ENCODE data around the gene CITED1. TPM values are rescaled to one million over a fixed set of nuclear protein-coding genes. Genes with fewer than 3 reads are reported as not detected.

CITED1 gene
- total and polyA plus RNA-seq, 2 of the 13 experiments (the other 11 are each of a cell fraction or from before 2014, with no cell fraction given) = 0.09 TPM; not detected in 1

- Histone ChIP-seq H3K27me3 (ENCODE audit: control insufficient read depth in 1 of 2, insufficient read depth in 2 of 2, low read length in 2 of 2) (peaks cover 0 to 2% of the 10 kb centered on the region in 2 experiments; a peak in 2 of 5 replicates), H3K9me3 (ENCODE audit: low read length) (no peaks in the 10 kb centered on the region), H3K79me2 (ENCODE audit: insufficient read depth, low read length) (no peaks in the 10 kb centered on the region), H4K20me1 (ENCODE audit: insufficient read depth, low read length) (no peaks in the 10 kb centered on the region), H3K4me1 (ENCODE audit: insufficient read depth, low read length) (no peaks in the 10 kb centered on the region), H3K4me2 (ENCODE audit: low read depth, low read length) (no peak overlapping the region), H3K36me3 (replicated peaks in 1 of 2; ENCODE audit: control insufficient read depth in 1 of 2, insufficient read depth in 2 of 2, low read length in 2 of 2) (no peaks in the 10 kb centered on the region), H3K9ac (ENCODE audit: insufficient read depth, low read depth, low read length) (no peak overlapping the region), H2AFZ (ENCODE audit: low read length) (no peak overlapping the region), H3K27ac (ENCODE audit: extremely low read length, insufficient read depth, low read length) (no peak overlapping the region), H3K4me3 (replicated peaks in 1 of 3; ENCODE audit: insufficient read depth in 1 of 3, low read depth in 2 of 3, low read length in 3 of 3) (no peak overlapping the region)
- TF ChIP-seq ONECUT2 (CRISPR knock-in tag; IDR thresholded peaks at IDR 0.05) (no peak), MNT (IDR thresholded peaks at IDR 0.05) (peak; percentile 54)
- CTCF ChIA-PET (ENCODE audit: low intra/inter-chr PET ratio, low total read pairs) = no interaction called here
- intact Hi-C loops (cut with micrococcal nuclease; ENCODE audit: unreplicated experiment) (no loop called here), in situ Hi-C loops (cut with HindIII; ENCODE audit: extremely low pct_ligation_motif_present, low pct_unique_long_range_greater_than_20kb) (loop anchor here (25.0 kb wide), 1 partner anchor 417 kb away; the partner anchor contains the start of gene PHKA1)
- no CpG with 5 or more reads among the region's 5 CpGs for WGBS (ENCODE audit: low lambda C conversion rate)
- no peak for DNase-seq (ENCODE audit: low spot score)
- POLR2A ChIA-PET = no interaction called here
- no TSS peak for BruUV-seq (replicated peaks)
- ATAC-seq = no peak
- no peak for FAIRE-seq
Measured at GRCh38 chrX:72295745-72296144, 10.0 kb downstream of the CITED1 start.

DNA sequence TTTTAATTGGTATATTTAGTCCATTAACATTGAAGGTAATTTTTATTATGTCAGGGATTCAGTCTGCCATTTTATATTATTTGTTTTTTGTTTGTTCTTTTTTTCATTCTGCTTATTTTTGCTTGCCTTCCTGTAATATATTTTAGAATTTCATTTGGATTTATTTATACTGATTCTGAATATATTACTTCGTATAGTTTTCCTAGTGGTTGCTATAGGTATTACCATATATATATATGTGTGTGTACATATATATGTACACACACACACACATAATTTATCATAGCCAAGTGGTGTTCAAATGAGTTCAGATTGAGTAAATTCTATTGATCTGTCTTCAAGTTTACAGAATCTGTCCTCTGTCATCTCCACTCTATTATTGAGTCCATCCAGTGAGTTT lies 11.2 kb downstream of the CITED1 start:
- 7% methylated on average over 1 of the region's 1 CpG for WGBS (ENCODE audit: low lambda C conversion rate)
- no TSS peak for BruUV-seq (replicated peaks)
- TF ChIP-seq MYNN (CRISPR knock-in tag; IDR thresholded peaks at IDR 0.05; ENCODE audit: low read depth) = no peak
- TF ChIP-seq PAF1 (CRISPR knock-in tag; IDR thresholded peaks at IDR 0.05) = no peak
- no peak for TF ChIP-seq ZNF674 (CRISPR knock-in tag; IDR thresholded peaks at IDR 0.05; ENCODE audit: low read depth)
- no peak for TF ChIP-seq TARDBP (CRISPR knock-in tag; IDR thresholded peaks at IDR 0.05)
- TF ChIP-seq ZHX2 (IDR thresholded peaks at IDR 0.05; ENCODE audit: low read depth) = no peak
- TF ChIP-seq ZHX2 (CRISPR knock-in tag; IDR thresholded peaks at IDR 0.05; ENCODE audit: borderline replicate concordance) = no peak
- TF ChIP-seq ZNF549 (CRISPR knock-in tag; IDR thresholded peaks at IDR 0.05) = no peak

More for the DNA sequence above, 11.2 kb downstream of the CITED1 start:
- ChIA-PET CTCF (ENCODE audit: low intra/inter-chr PET ratio, low total read pairs) (no interaction called here), POLR2A (no interaction called here)
- Histone ChIP-seq H3K9ac (ENCODE audit: insufficient read depth, low read depth, low read length) (no peak overlapping the region), H3K27ac (ENCODE audit: extremely low read length, insufficient read depth, low read length) (no peak overlapping the region), H3K79me2 (ENCODE audit: insufficient read depth, low read length) (no peaks in the 10 kb centered on the region), H3K4me1 (ENCODE audit: insufficient read depth, low read length) (no peaks in the 10 kb centered on the region), H4K20me1 (ENCODE audit: insufficient read depth, low read length) (no peaks in the 10 kb centered on the region), H3K4me3 (replicated peaks in 1 of 3; ENCODE audit: insufficient read depth in 1 of 3, low read depth in 2 of 3, low read length in 3 of 3) (no peak overlapping the region), H3K4me2 (ENCODE audit: low read depth, low read length) (no peak overlapping the region), H2AFZ (ENCODE audit: low read length) (no peak overlapping the region), H3K27me3 (ENCODE audit: control insufficient read depth in 1 of 2, insufficient read depth in 2 of 2, low read length in 2 of 2) (no peaks in the 10 kb centered on the region; a peak in 2 of 5 replicates), H3K9me3 (ENCODE audit: low read length) (no peaks in the 10 kb centered on the region), H3K36me3 (replicated peaks in 1 of 2; ENCODE audit: control insufficient read depth in 1 of 2, insufficient read depth in 2 of 2, low read length in 2 of 2) (no peaks in the 10 kb centered on the region)
- ATAC-seq (no peak), FAIRE-seq (no peak), DNase-seq (ENCODE audit: low spot score) (no peak)
- in situ Hi-C loops (cut with HindIII; ENCODE audit: extremely low pct_ligation_motif_present, low pct_unique_long_range_greater_than_20kb) (loop anchor here (25.0 kb wide), 1 partner anchor 418 kb away; the partner anchor contains the start of gene PHKA1), intact Hi-C loops (cut with micrococcal nuclease; ENCODE audit: unreplicated experiment) (no loop called here)
